Peyer's patch (tissue), 4 donors: ENCODE measurements around the gene MT4.

Source experiments
- POLR2A ChIP-seq, 2 donors: fragments of 450-650 bp; IDR thresholded peaks; one replicate each; pipeline ENCODE4 v1.5.1; 2017; ENCODE audit warnings: antibody characterized with exemption in 2 of 2, mild to moderate bottlenecking in 2 of 2, moderate library complexity in 2 of 2
- TF ChIP-seq, protein P1 (sequence below), 6 experiments: fragments of 450-650 bp in 4 of 6; fragments of 200-600 bp in 2 of 6; sonication (generic) in 1 of 6; IDR thresholded peaks; one replicate each; pipeline ENCODE4 v1.5.1; 2017 to 2019; ENCODE audit warnings: antibody characterized with exemption in 6 of 6, mild to moderate bottlenecking in 3 of 6, moderate library complexity in 1 of 6

DNA sequence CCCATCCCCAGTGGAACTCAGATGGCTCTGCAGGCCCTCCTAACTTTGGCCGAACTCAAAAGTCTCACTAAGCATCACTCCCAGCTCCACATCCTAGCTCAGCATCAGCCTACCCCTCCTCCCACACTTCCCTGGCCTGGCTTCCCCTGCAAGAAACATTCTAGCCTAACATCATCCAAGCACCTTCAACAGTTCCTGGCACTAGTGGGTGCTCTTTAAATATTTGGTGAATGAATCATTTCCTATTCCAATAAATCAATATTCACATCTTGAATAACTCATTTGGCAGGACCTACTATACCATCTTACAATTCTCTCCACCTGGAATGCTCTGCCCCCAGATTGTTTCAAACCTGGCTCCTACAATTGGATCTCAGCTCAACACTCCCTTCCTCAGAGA lies 34.0 kb upstream of the MT4 start:
- TF ChIP-seq, protein P1, sequence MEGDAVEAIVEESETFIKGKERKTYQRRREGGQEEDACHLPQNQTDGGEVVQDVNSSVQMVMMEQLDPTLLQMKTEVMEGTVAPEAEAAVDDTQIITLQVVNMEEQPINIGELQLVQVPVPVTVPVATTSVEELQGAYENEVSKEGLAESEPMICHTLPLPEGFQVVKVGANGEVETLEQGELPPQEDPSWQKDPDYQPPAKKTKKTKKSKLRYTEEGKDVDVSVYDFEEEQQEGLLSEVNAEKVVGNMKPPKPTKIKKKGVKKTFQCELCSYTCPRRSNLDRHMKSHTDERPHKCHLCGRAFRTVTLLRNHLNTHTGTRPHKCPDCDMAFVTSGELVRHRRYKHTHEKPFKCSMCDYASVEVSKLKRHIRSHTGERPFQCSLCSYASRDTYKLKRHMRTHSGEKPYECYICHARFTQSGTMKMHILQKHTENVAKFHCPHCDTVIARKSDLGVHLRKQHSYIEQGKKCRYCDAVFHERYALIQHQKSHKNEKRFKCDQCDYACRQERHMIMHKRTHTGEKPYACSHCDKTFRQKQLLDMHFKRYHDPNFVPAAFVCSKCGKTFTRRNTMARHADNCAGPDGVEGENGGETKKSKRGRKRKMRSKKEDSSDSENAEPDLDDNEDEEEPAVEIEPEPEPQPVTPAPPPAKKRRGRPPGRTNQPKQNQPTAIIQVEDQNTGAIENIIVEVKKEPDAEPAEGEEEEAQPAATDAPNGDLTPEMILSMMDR (IDR thresholded peaks at IDR 0.05): no peak
- TF ChIP-seq POLR2A (IDR thresholded peaks at IDR 0.05): no peak
